ENCODE results near the gene SCAF1. TPM values are rescaled to one million over a fixed set of nuclear protein-coding genes. Genes with fewer than 3 reads are reported as not detected.
A peak's percentile ranks its signal among the peaks of the same experiment; 100 is the strongest.

The SCAF1 gene
- total RNA-seq, 6 donors from 2014 or later = 28.6 to 98.5 (median 71.0) TPM

DNA sequence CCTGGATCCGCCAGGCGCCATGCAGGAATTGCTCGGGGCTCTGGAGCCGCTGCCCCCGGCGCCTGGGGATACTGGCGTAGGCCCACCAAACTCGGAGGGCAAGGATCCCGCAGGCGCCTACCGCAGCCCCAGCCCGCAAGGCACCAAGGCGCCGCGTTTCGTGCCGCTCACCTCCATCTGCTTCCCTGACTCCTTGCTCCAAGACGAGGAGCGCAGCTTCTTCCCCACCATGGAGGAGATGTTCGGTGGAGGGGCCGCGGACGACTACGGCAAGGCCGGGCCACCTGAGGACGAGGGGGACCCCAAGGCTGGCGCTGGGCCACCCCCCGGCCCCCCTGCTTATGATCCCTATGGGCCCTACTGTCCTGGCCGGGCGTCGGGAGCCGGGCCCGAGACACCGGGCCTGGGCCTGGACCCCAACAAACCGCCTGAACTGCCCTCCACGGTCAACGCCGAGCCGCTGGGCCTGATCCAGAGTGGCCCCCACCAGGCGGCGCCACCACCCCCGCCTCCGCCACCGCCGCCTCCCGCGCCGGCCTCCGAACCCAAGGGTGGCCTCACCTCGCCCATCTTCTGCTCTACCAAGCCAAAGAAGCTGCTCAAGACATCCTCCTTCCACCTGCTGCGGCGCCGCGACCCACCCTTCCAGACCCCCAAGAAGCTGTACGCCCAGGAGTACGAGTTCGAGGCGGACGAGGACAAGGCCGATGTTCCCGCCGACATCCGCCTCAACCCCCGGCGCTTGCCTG lies 44.9 kb upstream of the SCAF1 start:
- 97% methylated on average over 35 to 65 of the region's 65 CpGs for WGBS, 2 donors
- Histone ChIP-seq H3K4me1 (peaks cover 16 to 21% (median 19%) of the 10 kb centered on the region in 4 donors), H3K27ac (no peak overlapping the region), H3K36me3 (peaks cover 22 to 85% (median 80%) of the 10 kb centered on the region in 4 donors), H3K9me3 (no peaks in the 10 kb centered on the region), H3K27me3 (no peaks in the 10 kb centered on the region), H3K4me3 (no peak overlapping the region)
- DNase-seq (peak in 1 of 2 donors; percentile 85), ATAC-seq (ENCODE audit: low FRiP score in 2 of 2) (no peak)
- no peak for TF ChIP-seq EP300 (IDR thresholded peaks at IDR 0.05)
- no peak for TF ChIP-seq CTCF (IDR thresholded peaks at IDR 0.05)
- TF ChIP-seq POLR2AphosphoS5 (IDR thresholded peaks at IDR 0.05) = no peak
- no peak for TF ChIP-seq POLR2A (IDR thresholded peaks at IDR 0.05)

DNA sequence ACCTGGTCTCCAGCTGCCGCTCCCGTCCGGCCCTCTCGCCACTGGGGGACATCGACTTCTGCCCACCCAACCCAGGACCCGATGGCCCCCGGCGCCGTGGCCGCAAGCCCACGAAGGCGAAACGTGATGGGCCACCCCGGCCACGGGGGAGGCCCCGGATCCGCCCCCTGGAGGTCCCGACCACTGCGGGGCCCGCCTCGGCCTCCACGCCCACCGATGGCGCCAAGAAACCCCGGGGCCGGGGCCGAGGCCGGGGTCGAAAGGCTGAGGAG lies 44.4 kb upstream of the SCAF1 start:
- DNase-seq = peak in 1 of 2 donors; percentile 83
- H3K4me3 ChIP-seq = no peak overlapping the region
- H3K27me3 ChIP-seq = no peaks in the 10 kb centered on the region
- TF ChIP-seq CTCF (IDR thresholded peaks at IDR 0.05) (no peak), EP300 (IDR thresholded peaks at IDR 0.05) (no peak), POLR2AphosphoS5 (IDR thresholded peaks at IDR 0.05) (no peak), POLR2A (IDR thresholded peaks at IDR 0.05) (no peak)
- no peak overlapping the region for H3K27ac ChIP-seq
- WGBS, 2 donors = 96 to 99% methylated on average over 12 to 28 of the region's 29 CpGs
- ATAC-seq (ENCODE audit: low FRiP score in 2 of 2) = no peak
- H3K36me3 ChIP-seq = peaks cover 26 to 90% (median 84%) of the 10 kb centered on the region in 4 donors
- peaks cover 13 to 16% (median 14%) of the 10 kb centered on the region in 4 donors for H3K4me1 ChIP-seq
- no peaks in the 10 kb centered on the region for H3K9me3 ChIP-seq

GRCh38 chr19:49599378-49600295 lies 42.4 kb upstream of the SCAF1 start:
- Histone ChIP-seq H3K4me3 (no peak overlapping the region), H3K36me3 (peaks cover 28 to 100% (median 93%) of the 10 kb centered on the region in 4 donors), H3K27ac (no peak overlapping the region), H3K9me3 (no peaks in the 10 kb centered on the region), H3K27me3 (no peaks in the 10 kb centered on the region), H3K4me1 (no peaks in the 10 kb centered on the region)
- 90 to 95% methylated on average over 8 to 22 of the region's 26 CpGs for WGBS, 2 donors
- no peak for TF ChIP-seq POLR2AphosphoS5 (IDR thresholded peaks at IDR 0.05)
- no peak for TF ChIP-seq CTCF (IDR thresholded peaks at IDR 0.05)
- TF ChIP-seq POLR2A (IDR thresholded peaks at IDR 0.05) = no peak
- no peak for TF ChIP-seq EP300 (IDR thresholded peaks at IDR 0.05)
- ATAC-seq (ENCODE audit: low FRiP score in 2 of 2) (no peak), DNase-seq (peak in 1 of 2 donors; percentile 64)

DNA sequence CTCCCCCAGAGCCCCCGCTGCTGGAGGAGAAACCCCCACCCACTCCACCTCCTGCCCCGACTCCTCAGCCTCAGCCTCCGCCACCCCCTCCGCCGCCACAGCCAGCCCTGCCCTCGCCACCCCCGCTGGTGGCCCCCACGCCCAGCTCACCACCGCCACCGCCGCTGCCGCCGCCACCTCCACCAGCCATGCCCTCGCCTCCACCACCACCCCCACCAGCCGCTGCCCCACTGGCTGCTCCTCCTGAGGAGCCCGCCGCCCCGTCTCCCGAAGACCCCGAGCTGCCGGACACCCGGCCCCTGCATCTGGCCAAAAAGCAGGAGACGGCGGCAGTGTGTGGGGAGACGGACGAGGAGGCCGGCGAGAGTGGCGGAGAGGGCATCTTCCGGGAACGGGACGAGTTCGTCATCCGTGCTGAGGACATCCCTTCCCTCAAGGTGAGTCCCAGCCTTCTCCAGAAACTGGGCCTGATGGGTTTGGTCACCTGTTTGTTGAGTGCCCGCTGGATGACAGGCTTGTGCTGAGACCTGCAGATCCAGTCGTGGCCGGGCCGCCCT lies 40.4 kb upstream of the SCAF1 start:
- WGBS, 2 donors = 92 to 97% methylated on average over 26 of the region's 38 CpGs
- peaks cover 25 to 97% (median 84%) of the 10 kb centered on the region in 4 donors for H3K36me3 ChIP-seq
- peak in 1 of 2 donors; percentile 81 for DNase-seq

More for the DNA sequence above, 40.4 kb upstream of the SCAF1 start:
- H3K27ac ChIP-seq = no peak overlapping the region
- no peaks in the 10 kb centered on the region for H3K4me1 ChIP-seq
- no peak for TF ChIP-seq EP300 (IDR thresholded peaks at IDR 0.05)
- no peak for TF ChIP-seq POLR2AphosphoS5 (IDR thresholded peaks at IDR 0.05)
- no peak for TF ChIP-seq CTCF (IDR thresholded peaks at IDR 0.05)
- TF ChIP-seq POLR2A (IDR thresholded peaks at IDR 0.05) = no peak
- H3K27me3 ChIP-seq = no peaks in the 10 kb centered on the region
- no peak overlapping the region for H3K4me3 ChIP-seq
- ATAC-seq (ENCODE audit: low FRiP score in 2 of 2) = no peak
- no peaks in the 10 kb centered on the region for H3K9me3 ChIP-seq

Measured in upper lobe of left lung (tissue), 6 donors.